Breast epithelium (tissue), 4 donors: Measurements from ENCODE around the gene ASB10. TPM values are rescaled to one million over a fixed set of nuclear protein-coding genes. Genes with fewer than 3 reads are reported as not detected.

Source experiments
- DNase-seq, 2 donors: peaks; one replicate each; pipeline ENCODE4 v3.0.0-alpha.2; 2019; ENCODE audit warnings: low spot score in 2 of 2
- H3K27ac ChIP-seq, 2 donors: fragments of 200-600 bp; sonication (generic) in 1 of 2; one replicate each; pipeline ENCODE4 v1.5.1; 2016 to 2019; ENCODE audit warnings: mild to moderate bottlenecking in 1 of 2
- H3K27me3 ChIP-seq, 2 donors: fragments of 200-600 bp; sonication (generic) in 1 of 2; one replicate each; pipeline versions ENCODE4 v1.5.1 to v1.6.0; 2017 to 2019; ENCODE audit warnings: control low read depth in 1 of 2, mild to moderate bottlenecking in 1 of 2
- H3K36me3 ChIP-seq: fragments of 200-600 bp; one replicate; pipeline ENCODE4 v1.5.1; 2019
- H3K4me1 ChIP-seq, 2 donors: fragments of 200-600 bp; sonication (generic); one replicate each; pipeline ENCODE4 v1.5.1; 2016 to 2019; ENCODE audit warnings: control low read depth in 1 of 2
- H3K4me3 ChIP-seq, 3 donors: fragments of 200-600 bp; sonication (generic); 1 replicate in 2 of 3; 2 replicates in 1 of 3; pipeline ENCODE4 v1.5.1; 2016 to 2019; ENCODE audit warnings: mild to moderate bottlenecking in 3 of 3, moderate library complexity in 2 of 3
- H3K9me3 ChIP-seq, 2 donors: fragments of 200-600 bp; sonication (generic) in 1 of 2; one replicate each; pipeline ENCODE4 v1.5.1; 2016 to 2019; ENCODE audit warnings: control low read depth in 1 of 2
- POLR2A ChIP-seq: fragments of 450-650 bp; IDR thresholded peaks from one replicate; pipeline ENCODE4 v1.6.1; 2016; ENCODE audit warnings: antibody characterized with exemption, mild to moderate bottlenecking, moderate library complexity
- POLR2AphosphoS5 ChIP-seq, 3 donors: sonication (generic); formaldehyde crosslinking; IDR thresholded peaks; one replicate each; pipeline ENCODE4 v1.6.1; 2017; ENCODE audit warnings: antibody characterized with exemption in 3 of 3
- intact Hi-C: fragments of 100-400 bp; cut with DNase I; formaldehyde crosslinking; loops from one replicate; pipeline ENCODE4 v1.15.1; 2023; ENCODE audit warnings: low total_unique reads
- total RNA-seq, 3 donors: library from RNA; depleted of rRNA; stranded (reverse); fragments of >200 nt; gene quantifications; one replicate each; pipeline ENCODE4 v1.1.0, GENCODE V29; 2016
- TF ChIP-seq, protein P1 (sequence below), 3 donors: fragments of 450-650 bp; IDR thresholded peaks; one replicate each; pipeline ENCODE4 v1.5.1; 2016 to 2017; ENCODE audit warnings: antibody characterized with exemption in 3 of 3, mild to moderate bottlenecking in 3 of 3, moderate library complexity in 3 of 3

ASB10 gene
- total RNA-seq, 3 donors from 2014 or later, result not detected

DNA sequence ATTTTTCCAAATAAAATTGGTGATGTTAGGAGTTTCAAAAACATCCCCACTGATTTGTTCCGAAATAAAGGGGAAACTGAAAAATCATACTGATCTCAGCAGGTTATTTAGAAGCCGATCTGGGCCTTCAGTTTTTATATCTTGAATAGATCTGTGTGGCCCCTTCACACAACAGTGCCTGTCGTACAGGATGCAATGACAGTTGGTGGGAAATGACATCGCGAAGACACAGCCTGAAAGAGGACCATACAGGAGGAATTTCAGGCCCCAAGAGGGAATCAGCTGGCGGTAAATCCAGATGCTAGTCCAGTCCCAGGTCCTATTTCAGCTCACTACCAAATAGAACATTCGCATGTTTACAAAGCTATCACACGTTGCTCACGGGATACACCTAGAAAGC, 20.3 kb upstream of the ASB10 start:
- intact Hi-C loops, result no loop called here
- no peak for DNase-seq
- Histone ChIP-seq H3K36me3 (no peaks in the 10 kb centered on the region), H3K27me3 (peaks cover 0 to 7% of the 10 kb centered on the region in 2 donors), H3K4me3 (no peak overlapping the region), H3K27ac (no peak overlapping the region), H3K9me3 (no peaks in the 10 kb centered on the region), H3K4me1 (no peaks in the 10 kb centered on the region)
- TF ChIP-seq, protein P1, sequence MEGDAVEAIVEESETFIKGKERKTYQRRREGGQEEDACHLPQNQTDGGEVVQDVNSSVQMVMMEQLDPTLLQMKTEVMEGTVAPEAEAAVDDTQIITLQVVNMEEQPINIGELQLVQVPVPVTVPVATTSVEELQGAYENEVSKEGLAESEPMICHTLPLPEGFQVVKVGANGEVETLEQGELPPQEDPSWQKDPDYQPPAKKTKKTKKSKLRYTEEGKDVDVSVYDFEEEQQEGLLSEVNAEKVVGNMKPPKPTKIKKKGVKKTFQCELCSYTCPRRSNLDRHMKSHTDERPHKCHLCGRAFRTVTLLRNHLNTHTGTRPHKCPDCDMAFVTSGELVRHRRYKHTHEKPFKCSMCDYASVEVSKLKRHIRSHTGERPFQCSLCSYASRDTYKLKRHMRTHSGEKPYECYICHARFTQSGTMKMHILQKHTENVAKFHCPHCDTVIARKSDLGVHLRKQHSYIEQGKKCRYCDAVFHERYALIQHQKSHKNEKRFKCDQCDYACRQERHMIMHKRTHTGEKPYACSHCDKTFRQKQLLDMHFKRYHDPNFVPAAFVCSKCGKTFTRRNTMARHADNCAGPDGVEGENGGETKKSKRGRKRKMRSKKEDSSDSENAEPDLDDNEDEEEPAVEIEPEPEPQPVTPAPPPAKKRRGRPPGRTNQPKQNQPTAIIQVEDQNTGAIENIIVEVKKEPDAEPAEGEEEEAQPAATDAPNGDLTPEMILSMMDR (IDR thresholded peaks at IDR 0.05), result no peak
- TF ChIP-seq POLR2AphosphoS5 (IDR thresholded peaks at IDR 0.05), result no peak
- no peak for TF ChIP-seq POLR2A

DNA sequence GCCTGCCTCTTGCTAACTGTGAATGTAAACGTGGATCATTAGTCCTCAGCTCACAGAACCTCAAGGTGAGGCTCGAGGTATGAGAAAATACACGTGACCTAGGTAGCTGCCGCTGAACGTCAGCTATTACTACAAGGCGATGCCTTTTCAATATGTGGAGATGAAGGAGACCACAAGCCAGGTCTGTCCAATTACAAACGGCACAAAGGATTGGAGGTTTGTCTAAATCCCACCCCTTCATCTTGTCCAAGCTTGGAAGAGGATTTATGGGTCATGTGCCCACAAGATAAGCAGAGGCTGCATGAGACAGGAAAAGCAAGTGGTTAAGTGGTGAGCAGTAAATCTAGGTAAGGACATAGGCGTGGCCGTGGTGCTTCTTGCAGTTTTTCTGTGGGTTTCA, 19.9 kb upstream of the ASB10 start:
- Histone ChIP-seq H3K9me3 (no peaks in the 10 kb centered on the region), H3K4me3 (no peak overlapping the region), H3K27me3 (peaks cover 0 to 7% of the 10 kb centered on the region in 2 donors), H3K4me1 (no peaks in the 10 kb centered on the region), H3K36me3 (no peaks in the 10 kb centered on the region), H3K27ac (no peak overlapping the region)
- TF ChIP-seq POLR2AphosphoS5 (IDR thresholded peaks at IDR 0.05) (no peak), POLR2A (no peak)
- TF ChIP-seq, protein P1 (IDR thresholded peaks at IDR 0.05), result no peak
- intact Hi-C loops, result no loop called here
- DNase-seq, result no peak

DNA sequence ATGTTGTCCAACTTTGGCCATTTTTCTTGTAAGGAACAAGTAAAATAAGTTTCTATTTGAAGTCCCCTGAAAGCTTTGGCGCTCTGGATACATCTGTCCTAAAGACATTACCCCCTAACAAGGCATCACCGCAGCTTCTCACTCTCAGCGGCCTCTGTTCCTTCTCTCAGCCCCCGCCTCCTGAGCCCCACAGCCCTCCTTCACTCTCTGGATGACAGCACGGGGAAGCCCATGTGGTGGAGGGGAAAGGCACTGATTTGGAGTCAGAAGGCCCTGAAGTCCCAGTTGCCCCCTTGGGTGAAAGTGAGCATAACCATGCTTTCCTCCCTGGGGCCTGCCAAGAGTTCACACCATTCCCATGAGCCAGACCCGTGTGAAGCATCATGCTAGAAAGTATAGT, 18.7 kb upstream of the ASB10 start:
- Histone ChIP-seq H3K27ac (no peak overlapping the region), H3K4me3 (no peak overlapping the region), H3K36me3 (no peaks in the 10 kb centered on the region), H3K4me1 (no peaks in the 10 kb centered on the region), H3K27me3 (peaks cover 0 to 7% of the 10 kb centered on the region in 2 donors), H3K9me3 (no peaks in the 10 kb centered on the region)
- no peak for DNase-seq
- intact Hi-C loops, result no loop called here
- TF ChIP-seq, protein P1 (IDR thresholded peaks at IDR 0.05), result no peak
- TF ChIP-seq POLR2A (no peak), POLR2AphosphoS5 (IDR thresholded peaks at IDR 0.05) (no peak)

DNA sequence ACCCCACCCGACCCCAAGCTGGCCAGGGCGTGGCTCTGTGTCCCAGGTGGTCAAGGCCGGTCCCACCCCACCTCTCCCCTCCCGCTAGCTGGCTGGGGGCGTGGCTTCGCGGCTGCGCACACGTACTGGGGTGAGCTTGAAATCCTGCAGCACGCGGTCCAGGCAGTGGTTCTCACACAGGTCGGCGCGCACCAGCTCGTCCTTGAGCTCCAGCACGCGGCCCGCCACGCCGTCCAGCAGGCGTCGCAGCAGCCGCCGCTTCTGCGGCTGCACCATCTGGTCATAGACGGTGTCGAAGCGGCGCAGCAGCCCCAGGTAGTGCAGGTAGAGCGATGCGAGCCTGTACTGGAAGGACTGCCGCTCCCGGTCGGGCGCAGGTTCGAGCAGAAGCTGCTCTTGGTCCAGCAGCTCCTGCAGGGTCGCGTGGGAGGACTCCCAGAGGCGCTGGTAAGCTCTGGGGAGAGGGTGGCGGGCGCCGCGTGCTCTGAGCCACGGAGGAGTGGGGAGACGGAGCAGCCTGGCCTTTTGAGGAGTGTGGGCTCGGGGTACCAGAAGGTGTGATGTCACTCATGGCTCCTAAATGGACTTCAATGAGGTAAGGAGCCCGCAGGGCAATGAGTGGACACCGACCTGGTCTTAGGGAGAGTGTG, 17.5 kb upstream of the ASB10 start:
- Histone ChIP-seq H3K27me3 (peaks cover 0 to 7% of the 10 kb centered on the region in 2 donors), H3K9me3 (no peaks in the 10 kb centered on the region), H3K4me1 (no peaks in the 10 kb centered on the region), H3K27ac (no peak overlapping the region), H3K4me3 (no peak overlapping the region), H3K36me3 (no peaks in the 10 kb centered on the region)
- no peak for TF ChIP-seq POLR2A
- no peak for TF ChIP-seq POLR2AphosphoS5 (IDR thresholded peaks at IDR 0.05)
- TF ChIP-seq, protein P1 (IDR thresholded peaks at IDR 0.05), result no peak
- no peak for DNase-seq
- intact Hi-C loops, result no loop called here

DNA sequence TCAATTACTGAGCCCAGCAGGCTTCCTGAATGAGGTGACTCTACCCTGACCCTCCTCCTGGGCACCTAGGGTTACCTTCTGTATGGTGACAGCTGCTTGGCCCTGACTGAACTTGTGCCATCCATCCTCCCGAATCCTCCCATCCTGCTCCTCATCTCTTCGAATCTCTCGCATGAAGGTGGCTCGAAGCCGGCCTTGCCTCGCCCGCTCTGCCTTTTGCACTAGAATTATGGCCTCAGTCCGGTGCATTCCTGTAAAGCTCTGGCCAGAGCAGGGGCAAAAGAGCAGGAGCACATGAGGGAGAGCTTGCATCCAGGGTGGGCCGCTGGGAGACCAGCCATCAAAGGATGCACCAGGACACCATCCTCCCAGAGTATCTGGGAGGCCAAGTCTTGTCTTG, 15.8 kb upstream of the ASB10 start:
- Histone ChIP-seq H3K27ac (no peak overlapping the region), H3K36me3 (no peaks in the 10 kb centered on the region), H3K4me3 (no peak overlapping the region), H3K27me3 (peaks cover 0 to 7% of the 10 kb centered on the region in 2 donors), H3K4me1 (no peaks in the 10 kb centered on the region), H3K9me3 (no peaks in the 10 kb centered on the region)
- TF ChIP-seq POLR2A, result no peak
- TF ChIP-seq, protein P1 (IDR thresholded peaks at IDR 0.05), result no peak
- no peak for TF ChIP-seq POLR2AphosphoS5 (IDR thresholded peaks at IDR 0.05)
- no peak for DNase-seq
- intact Hi-C loops, result no loop called here
